GM19468 (cell line): ENCODE measurements around the gene NOP9.

Experiments used
- ATAC-seq: cut with Tn5 transposase; IDR thresholded peaks from one replicate; pipeline ENCODE4 v1.9.1; 2021; ENCODE audit warnings: mild to moderate bottlenecking, moderate library complexity, moderate number of reproducible peaks; ENCODE audit not compliant: unreplicated experiment; ENCODE audit errors: extremely low read depth

NOP9 gene

DNA sequence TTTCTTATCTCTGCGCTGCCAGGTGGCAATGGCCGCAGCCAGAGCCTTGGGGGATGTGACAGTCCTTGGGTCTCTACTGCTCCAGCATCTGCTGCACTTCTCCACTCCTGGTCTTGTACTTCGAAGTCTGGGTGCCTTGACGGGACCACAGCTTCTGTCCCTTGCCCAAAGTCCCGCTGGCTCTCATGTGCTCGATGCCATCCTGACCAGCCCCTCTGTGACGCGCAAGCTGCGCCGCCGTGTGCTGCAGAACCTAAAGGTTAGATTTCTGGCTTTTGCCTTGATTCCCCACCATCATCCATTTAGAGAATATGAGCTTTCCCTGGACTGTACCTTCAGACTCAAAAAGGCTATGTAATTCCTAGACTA is 4.4 kb downstream of the NOP9 start:
- no peak for ATAC-seq

DNA sequence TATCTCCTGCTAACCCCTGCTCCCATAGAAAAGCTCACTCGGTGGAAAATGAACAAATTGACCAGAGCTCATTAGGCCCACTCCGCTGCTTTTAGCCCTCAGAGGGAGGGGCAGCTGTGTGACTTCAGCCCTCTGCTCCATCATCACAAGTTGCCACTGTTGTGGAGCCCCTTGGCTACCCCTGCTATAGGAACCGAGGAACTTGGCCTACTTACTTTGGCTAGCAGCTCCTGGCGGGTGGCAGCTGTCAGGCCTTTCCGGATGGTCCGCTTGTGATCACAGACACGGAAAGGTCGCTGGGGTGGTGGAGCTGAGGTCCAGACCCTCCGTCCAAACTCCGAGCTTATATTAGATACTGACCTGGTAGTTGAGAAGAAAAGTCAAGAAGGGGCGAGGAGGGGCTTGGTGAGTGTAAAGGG is 7.5 kb downstream of the NOP9 start:
- ATAC-seq = no peak

DNA sequence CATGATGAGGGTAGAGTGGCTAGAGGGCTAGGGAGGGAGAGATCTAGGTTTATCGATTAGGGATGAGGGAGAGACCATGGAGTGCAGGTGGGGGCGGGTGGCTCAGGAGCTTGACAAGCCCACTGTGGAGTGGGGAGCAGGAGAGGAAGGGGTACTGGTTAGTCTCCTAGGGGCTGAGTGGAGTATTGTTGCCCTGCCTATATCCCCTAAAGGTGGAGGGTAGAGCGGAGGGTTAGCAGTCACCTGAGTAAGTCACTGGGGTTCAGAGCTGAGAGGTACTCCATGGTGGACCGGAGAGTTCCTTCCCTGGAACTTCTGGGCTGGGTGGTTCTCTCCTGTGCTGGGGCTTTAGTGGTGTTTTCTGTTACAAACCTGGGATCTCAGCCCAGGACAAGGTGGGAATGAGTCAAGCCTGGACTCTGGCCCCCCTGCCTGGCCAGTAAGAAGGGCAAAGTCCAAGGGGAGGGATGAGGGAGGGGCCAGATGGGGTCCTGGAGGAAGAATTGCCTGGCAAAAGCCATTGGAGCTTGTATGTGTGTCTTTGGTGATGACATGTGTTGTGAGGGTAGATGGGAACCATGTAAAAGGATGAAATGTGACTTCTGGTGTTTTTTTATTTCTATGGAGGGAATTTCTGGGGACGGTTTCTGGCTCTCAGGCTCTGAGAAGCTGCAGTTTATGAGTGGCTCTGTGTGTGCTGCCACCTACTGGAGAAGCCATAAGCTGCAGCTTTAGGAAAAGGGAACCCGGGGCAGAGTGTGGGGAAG is 8.1 kb downstream of the NOP9 start, which contains the start of gene CIDEB:
TSS of gene CIDEB (minus strand) at position 403 of the 767 bp plus-strand sequence. CDS start at position 284, 119 bp downstream.
- ATAC-seq = no peak

DNA sequence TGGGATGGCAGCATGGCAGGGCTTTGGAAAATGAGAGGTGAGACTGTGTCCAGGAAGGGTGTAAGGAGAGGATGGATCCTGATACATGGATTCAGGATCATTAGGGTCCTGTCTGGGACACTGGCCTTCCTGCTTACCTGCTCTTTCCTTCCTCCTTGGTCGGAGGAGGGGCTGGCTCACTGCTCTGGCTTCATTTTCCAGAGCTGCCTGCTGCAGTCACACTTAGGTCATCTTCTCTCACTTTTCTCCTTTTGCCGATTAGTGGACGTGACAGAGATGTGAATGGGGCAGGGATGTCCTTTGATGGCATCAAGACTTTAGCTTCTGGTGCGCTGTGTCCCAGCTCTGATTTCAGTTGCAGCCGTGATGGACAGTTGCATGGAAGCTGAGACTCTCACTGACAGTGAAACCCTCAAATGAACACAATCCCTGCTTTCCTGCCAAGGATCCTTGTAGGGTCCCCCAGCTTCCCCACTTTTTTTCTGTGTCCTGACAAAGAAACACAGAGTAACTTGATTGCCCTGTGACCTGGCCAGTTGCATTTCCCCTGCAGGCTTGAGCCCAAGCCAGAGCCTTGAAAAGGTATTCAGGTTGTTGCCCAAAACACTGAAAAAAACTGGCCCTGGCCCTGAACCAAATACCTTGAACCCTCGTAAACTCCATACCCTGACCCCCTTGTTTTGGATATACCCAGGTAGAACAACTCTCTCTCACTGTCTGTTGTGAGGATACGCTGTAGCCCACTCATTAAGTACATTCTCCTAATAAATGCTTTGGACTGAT is 8.9 kb downstream of the NOP9 start:
- no peak for ATAC-seq

DNA sequence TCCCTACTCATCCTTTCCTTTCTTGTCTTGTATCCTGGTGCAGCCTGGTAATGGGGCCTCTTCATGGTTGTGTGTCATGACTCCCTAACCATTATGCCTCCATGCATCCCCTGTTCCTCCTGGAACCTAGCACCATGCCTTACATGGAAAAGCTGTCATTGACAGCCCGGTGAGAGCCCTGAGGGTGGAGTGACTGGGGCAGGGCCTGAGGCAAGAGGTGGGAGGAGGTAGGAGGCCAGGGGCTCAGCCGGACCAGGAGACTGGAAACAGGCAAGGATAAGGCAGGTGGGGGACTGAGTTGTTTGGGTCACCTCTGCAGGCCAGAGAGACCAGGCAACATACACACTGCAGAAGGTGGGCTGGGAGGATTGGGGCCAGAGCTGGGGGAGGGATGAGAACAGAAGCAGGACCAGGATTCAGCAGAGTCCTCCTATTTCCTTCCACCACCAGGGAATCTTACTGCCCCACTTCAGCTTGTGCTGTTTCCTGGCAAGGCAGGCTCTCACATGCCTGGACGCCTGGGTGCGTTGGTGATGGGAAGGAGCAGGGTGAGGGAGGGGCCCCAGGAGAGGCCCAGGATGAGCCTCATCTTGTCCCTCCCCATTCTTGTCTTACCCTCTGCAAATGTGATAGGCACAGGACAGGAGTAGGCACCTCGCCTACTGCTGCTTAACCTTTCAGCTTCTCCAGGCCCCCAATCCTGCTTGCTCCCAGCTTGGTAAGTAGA is 10.1 kb downstream of the NOP9 start, which contains the start of gene LTB4R2:
TSS of gene LTB4R2 (plus strand) at position 603 of the 727 bp plus-strand sequence. CDS start 525 bp downstream, outside the sequence.
- no peak for ATAC-seq

DNA sequence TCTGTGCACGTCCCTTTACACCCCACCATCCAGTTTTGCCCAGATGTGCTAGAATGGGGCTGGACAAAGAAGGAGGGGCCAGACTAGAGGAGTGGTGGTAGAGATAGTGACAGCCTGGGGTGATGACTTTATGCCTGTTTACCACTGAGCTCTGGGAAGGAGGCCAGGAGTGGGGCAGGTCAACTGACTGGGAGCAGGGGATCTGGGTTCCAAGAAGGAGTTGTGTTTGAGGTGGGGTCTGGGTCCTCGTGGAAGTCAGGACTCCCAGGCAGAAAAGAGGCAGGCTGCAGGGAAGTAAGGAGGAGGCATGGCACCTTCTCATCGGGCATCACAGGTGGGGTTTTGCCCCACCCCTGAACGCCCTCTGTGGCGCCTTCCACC is 10.6 kb downstream of the NOP9 start:
- no peak for ATAC-seq

DNA sequence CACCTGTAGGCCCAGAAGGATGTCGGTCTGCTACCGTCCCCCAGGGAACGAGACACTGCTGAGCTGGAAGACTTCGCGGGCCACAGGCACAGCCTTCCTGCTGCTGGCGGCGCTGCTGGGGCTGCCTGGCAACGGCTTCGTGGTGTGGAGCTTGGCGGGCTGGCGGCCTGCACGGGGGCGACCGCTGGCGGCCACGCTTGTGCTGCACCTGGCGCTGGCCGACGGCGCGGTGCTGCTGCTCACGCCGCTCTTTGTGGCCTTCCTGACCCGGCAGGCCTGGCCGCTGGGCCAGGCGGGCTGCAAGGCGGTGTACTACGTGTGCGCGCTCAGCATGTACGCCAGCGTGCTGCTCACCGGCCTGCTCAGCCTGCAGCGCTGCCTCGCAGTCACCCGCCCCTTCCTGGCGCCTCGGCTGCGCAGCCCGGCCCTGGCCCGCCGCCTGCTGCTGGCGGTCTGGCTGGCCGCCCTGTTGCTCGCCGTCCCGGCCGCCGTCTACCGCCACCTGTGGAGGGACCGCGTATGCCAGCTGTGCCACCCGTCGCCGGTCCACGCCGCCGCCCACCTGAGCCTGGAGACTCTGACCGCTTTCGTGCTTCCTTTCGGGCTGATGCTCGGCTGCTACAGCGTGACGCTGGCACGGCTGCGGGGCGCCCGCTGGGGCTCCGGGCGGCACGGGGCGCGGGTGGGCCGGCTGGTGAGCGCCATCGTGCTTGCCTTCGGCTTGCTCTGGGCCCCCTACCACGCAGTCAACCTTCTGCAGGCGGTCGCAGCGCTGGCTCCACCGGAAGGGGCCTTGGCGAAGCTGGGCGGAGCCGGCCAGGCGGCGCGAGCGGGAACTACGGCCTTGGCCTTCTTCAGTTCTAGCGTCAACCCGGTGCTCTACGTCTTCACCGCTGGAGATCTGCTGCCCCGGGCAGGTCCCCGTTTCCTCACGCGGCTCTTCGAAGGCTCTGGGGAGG is 11.3 kb downstream of the NOP9 start, which contains the start of gene LTB4R:
TSS of gene LTB4R (plus strand) at position 857 of the 959 bp plus-strand sequence. CDS start 4,150 bp downstream, outside the sequence.
- peak; percentile 44 for ATAC-seq

DNA sequence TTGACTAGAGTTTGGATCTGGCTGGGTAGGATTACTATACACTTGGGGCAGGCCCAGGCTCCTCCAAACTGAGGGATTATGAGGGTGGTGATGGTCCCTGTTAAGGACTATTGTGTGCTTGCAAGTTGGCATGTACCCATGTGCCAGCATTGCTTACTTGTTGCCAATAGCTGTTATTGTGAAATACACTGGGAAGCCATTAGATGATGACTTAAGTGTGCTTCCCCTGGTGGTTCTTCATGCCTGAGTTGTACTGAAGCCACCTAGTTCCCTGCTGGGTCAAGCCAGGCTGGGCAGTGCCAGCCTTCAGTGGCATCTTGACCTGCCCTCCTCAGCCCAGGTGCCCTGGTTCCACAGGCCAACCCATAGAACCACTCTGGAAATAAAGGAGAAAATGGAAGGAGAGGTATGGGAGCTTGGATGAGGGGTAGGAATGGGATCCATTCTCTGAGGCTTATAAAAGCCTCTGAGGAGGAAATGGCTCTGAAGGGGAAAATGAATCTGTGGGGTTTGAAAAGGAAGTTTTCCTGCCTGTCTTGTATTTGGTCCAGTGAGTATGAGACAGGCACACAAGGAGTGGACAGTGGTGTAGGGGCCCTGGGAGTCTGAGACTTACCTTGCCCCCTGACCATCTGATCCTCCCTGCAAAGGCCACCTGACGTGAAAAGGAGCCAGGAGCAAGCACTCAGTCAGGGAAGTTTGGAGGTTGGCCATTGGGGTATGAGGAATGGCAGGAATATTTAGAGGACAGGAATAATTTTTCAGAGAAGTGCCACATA is 12.4 kb downstream of the NOP9 start:
- ATAC-seq = no peak

DNA sequence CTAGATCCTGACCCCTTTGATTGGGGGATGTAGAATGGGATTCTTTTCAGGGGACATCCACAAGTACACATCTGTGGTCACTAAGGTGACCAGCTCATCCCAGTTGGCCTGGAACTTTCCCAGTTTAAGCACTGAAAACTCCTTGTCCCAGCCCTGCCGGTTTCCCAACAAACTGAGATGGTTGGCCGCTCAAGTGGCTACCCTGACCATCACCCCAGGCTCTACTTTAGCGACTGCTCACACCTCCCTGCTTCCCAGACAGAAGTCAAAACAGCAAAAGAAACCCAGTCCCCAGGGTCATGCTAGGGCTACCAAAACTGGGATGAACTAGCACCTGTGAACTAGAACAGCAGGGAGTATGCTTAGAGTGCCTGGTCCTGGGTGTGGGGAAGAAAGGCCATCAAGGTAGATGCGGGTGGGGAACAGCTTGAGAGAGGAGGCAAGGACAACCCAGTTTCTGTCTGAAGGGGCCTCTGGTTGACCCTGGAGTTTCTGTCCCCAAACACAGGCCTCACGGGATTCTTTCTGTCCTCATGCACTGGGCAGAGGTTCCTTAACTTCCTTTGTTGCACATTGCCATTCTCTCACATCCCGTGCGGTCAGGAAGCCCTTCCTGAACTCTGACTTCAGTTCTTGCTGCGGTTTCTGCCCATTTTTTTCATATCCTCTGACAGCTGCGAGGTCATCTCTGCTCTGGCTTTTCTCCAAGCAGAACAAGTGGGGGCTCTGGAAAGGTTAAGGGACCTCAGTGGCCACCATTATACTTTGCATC is 13.3 kb downstream of the NOP9 start:
- ATAC-seq = no peak

DNA sequence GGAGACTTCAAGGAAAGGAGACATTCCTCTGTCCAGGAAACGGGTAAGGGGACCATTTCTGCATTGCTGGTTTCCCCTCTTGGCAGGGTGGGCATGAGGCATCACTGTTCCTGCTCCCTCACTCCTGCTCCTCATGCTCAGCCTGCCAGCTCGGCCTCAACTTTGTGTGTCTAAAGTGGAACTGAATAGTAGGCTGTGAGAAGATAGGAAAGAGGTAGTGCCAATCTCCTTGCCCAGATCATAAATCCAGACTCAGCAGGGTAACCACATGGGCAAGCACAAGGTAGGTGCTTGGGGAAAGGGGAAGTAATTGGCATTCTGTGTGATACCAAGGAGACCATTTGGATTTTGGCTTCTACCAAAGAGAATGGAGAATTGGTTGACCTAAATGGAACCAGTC is 14.3 kb downstream of the NOP9 start:
- no peak for ATAC-seq

DNA sequence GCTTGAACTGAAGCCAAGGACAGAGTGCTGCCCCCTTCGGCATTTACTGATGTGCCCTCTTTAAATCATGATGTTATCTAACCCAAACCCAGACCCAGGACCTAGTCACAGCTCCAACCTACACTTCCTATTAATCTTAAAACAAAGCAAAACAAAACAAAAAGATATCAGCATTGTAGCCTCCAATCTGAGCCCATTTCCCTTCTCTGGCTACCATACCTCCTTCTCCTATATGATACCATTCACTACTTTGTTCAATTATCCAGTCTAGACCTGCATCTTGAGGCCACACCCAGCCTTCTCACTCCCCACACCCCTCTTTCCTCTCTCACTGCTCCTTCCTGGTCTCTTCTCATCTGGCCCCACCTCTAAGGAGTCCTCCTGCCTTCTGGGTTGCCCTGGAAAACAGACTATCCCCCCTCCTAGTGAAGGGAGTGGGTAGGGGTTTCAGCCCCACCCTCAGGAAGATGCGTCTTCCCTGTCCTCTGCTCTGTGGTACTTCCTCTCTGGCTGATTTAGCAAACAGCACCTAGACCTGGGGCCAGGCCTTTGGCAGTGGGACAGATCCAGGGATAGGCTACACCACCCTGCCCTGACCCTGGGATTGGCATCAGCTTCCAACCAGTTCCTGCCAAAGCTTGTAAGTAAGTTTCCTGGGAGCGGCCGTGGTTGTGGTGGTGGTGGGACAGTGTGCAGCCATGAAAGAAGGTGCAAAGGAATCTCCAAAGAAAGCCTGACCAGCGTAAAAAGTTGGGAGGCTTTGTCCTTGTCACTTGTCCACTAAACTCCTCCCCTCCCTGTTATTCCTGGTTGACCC is 14.9 kb downstream of the NOP9 start:
- no peak for ATAC-seq

DNA sequence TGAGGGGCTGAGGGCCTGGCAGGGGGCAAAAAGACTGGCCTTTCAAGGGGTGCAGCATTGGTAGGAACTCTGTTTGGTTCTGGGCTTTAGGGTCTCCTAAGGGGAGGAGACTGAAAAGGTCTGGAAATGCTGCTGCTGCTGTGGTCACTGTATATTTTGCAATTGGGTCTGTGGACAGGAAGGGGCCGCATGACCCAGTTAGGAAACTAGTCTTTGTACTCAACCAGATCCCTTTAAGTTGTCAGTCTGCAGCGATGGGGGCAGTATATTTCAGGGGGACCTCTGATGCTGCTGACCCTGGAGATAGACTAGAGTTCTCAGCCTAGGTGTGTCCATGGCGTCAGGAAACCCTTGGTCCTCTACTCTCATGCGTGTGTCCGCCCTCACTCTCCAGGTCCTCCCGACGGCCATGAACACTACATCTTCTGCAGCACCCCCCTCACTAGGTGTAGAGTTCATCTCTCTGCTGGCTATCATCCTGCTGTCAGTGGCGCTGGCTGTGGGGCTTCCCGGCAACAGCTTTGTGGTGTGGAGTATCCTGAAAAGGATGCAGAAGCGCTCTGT is 15.7 kb downstream of the NOP9 start:
- ATAC-seq = no peak

DNA sequence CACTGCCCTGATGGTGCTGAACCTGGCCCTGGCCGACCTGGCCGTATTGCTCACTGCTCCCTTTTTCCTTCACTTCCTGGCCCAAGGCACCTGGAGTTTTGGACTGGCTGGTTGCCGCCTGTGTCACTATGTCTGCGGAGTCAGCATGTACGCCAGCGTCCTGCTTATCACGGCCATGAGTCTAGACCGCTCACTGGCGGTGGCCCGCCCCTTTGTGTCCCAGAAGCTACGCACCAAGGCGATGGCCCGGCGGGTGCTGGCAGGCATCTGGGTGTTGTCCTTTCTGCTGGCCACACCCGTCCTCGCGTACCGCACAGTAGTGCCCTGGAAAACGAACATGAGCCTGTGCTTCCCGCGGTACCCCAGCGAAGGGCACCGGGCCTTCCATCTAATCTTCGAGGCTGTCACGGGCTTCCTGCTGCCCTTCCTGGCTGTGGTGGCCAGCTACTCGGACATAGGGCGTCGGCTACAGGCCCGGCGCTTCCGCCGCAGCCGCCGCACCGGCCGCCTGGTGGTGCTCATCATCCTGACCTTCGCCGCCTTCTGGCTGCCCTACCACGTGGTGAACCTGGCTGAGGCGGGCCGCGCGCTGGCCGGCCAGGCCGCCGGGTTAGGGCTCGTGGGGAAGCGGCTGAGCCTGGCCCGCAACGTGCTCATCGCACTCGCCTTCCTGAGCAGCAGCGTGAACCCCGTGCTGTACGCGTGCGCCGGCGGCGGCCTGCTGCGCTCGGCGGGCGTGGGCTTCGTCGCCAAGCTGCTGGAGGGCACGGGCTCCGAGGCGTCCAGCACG is 16.4 kb downstream of the NOP9 start:
- ATAC-seq = no peak

DNA sequence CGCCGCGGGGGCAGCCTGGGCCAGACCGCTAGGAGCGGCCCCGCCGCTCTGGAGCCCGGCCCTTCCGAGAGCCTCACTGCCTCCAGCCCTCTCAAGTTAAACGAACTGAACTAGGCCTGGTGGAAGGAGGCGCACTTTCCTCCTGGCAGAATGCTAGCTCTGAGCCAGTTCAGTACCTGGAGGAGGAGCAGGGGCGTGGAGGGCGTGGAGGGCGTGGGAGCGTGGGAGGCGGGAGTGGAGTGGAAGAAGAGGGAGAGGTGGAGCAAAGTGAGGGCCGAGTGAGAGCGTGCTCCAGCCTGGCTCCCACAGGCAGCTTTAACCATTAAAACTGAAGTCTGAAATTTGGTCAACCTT is 16.9 kb downstream of the NOP9 start:
- no peak for ATAC-seq

DNA sequence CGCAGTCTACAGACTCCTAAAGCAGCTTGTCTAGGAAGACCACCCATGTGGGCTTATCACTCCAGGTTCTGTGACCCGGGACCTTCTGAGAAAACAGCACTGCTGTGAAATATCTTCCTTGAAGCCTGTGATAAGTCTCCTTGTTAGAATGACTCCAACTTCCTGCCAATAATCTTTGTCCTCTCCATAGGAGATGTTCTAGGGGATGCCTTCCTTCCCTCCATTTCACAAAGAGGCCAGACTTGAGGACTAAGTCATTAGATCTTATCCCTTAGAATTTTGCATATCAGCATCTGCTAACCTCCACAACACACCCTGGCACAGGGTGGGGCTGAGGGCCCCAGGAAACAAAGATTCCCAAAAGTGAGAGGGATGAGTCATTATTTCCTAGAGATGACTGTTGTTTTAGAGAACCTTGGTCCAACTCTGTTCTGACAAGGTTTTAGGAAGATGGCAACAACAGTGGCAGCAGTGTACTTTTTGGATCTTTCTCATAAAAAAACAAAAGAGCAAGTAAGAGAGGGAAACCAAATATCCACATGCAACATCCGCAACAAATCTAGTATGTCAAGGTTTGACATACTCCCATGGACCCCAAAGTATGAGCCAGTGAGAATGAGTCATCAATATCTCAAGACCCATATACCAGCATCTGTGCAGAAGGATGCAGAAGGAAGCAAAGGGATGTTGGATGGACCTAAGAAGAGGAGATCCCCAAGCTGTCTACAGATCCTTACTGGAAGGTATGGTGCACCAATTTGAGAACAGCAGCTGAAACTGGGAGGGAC is 17.7 kb downstream of the NOP9 start:
- ATAC-seq = no peak
